ENCODE measurements around the gene MYBPHL.

Gene MYBPHL

GRCh38 chr1:109265741-109266330 lies 41.0 kb downstream of the MYBPHL start:
- DNase-seq (ENCODE audit: low read depth, low spot score), result no peak

DNA sequence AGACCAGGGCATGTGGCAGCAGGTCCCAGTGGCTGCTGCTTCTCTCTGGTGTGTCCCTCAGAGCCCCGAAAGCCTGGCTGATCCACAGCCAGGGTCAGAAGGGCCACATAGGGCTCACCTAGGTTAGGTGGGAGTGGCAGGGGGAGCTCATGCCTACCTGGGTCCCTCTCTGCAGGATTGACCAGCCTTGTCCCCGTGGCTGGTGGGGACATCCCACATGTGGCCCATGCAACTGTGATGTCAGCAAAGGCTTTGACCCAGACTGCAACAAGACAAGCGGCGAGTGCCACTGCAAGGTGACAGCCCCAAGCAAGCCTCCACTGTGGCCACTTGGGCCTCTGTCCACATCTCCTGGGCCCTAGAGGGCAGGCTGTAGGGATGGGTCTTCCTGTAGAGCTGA lies 41.8 kb downstream of the MYBPHL start:
- no peak for DNase-seq (ENCODE audit: low read depth, low spot score)

DNA sequence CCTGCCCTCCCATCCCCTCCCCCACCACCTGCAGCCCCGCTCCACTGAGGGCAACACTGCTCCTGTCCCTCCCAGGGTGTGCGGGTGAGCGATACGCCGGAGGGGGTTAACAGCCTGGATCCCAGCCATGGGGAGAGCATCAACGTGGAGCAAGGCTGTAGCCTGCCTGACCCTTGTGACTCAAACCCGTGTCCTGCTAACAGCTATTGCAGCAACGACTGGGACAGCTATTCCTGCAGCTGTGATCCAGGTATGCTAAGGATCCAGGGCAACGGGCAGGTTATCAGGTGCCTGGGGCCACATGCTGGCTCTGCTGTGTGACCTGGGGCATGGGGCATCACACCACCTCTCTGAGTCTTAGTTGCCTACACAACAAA lies 42.4 kb downstream of the MYBPHL start:
- no peak for DNase-seq (ENCODE audit: low read depth, low spot score)

GRCh38 chr1:109263597-109264378 lies 43.0 kb downstream of the MYBPHL start:
- DNase-seq (ENCODE audit: low read depth, low spot score), result peak; percentile 68

DNA sequence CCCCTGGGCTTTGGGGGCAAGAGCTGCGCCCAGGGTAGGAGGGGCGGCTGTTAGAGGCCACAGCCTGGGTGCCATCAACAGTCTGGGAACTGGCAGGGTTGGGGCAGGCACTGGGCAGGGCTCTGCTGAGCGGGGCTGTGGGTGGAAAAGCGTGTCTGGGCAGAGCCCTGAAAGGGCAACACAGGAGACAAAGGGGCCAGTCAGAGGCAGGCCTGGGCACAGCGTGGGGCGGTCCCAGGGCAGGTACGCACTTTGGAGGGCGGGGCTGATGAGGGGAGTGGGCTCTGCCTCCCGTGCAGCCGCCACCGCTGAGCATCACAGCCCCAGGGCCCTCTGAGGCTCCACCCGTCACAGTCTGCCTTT lies 43.6 kb downstream of the MYBPHL start:
- DNase-seq (ENCODE audit: low read depth, low spot score), result no peak

- no peak for DNase-seq (ENCODE audit: low read depth, low spot score)
Measured at GRCh38 chr1:109262231-109263055, 44.4 kb downstream of the MYBPHL start.

- no peak for DNase-seq (ENCODE audit: low read depth, low spot score)
Measured at GRCh38 chr1:109261578-109261977, 45.2 kb downstream of the MYBPHL start.

DNA sequence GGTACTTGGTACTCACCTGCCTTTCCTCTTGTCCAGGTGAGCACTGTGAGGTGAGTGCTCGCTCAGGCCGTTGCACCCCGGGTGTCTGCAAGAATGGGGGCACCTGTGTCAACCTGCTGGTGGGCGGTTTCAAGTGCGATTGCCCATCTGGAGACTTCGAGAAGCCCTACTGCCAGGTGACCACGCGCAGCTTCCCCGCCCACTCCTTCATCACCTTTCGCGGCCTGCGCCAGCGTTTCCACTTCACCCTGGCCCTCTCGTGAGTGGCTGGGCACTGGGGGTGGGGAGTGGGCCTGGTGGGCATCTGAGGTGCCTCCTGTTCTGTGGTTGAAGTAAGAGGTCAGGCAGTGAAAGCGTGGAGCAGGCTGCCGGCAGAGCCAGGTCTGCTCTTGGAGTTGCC lies 45.8 kb downstream of the MYBPHL start:
- no peak for DNase-seq (ENCODE audit: low read depth, low spot score)

DNA sequence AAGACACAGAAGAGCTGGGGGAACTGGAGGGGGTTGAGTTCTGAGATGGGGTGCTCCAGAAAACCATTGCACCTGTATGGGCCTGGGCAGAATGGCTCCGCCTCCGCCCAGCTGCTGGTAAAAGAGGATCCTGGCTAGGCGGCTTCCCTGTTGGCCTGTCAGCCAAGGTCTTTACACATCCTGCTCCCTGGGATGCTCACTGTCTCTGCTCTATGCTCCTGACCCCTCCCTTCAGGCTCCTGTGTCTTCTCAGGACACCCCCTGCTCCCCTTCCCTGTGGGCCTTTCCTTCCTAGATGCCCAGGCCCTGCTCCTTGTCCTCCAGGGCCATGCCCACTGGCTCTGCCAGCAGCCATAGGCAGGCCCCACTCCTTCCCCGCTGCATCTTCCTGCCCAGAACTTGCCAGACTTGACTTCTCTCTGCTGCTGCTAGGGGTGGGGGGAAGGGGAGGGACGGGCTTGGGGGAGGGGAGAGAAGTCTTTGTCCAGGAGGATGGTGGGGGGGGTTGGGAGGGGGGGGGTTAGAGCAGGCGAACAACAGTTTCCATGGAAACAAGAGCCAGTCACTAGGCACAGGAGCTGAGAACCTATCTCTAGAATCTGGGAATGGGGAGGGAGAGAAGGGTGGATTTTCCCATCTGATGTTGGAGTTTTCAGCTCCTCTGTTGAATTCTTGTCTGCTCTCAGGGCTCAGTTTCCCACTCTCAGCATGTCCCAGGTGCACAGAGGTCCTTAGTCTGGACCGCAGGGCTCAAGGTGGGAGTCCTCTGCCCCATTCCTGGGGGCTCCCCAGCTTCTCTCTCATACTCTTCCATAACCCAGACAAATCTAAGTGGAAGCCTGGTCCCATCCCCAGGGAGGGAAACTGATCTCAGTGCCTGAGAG lies 46.9 kb downstream of the MYBPHL start:
- DNase-seq (ENCODE audit: low read depth, low spot score), result no peak

- DNase-seq (ENCODE audit: low read depth, low spot score), result no peak
Measured at GRCh38 chr1:109258481-109259466, 48.0 kb downstream of the MYBPHL start.

DNA sequence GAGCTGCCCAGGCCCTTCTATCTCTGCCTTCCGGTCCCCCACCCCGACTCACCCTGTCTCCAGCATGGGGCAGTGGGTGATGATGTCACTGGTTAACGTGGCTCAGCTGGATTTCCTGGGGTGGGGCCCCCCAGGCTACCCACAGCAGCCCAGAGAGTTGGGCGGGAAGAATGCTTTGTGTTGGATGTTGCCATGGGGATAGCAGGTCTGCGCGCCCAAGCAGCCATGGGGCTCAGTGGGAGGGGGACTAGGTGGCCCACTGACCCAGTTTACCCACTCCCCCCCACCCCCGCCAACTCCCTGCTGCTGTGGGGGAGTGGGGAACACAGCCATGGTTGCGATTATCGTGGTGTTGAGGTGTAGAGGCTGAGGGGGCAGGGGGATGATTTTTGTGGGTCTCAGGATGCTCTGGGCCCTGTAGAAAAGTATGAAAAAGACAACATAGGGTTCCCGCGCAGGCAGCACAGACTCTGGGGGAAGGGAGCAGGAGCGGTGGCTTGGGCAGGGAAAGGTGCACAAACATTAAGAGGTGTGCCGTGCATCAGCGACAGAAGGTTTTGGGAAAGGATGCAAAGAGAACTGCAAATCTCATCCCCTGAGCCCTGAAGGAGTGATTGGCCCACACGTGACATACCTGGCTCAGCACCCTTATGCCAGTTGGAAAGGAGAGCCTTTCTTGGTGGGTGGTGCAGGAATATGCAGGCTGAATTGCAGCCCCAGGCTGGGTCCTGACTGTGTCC lies 49.0 kb downstream of the MYBPHL start:
- DNase-seq (ENCODE audit: low read depth, low spot score), result no peak

GRCh38 chr1:109256971-109257681 lies 49.7 kb downstream of the MYBPHL start:
- no peak for DNase-seq (ENCODE audit: low read depth, low spot score)

- DNase-seq (ENCODE audit: low read depth, low spot score), result no peak
Measured at GRCh38 chr1:109256085-109256484, 50.7 kb downstream of the MYBPHL start.

DNA sequence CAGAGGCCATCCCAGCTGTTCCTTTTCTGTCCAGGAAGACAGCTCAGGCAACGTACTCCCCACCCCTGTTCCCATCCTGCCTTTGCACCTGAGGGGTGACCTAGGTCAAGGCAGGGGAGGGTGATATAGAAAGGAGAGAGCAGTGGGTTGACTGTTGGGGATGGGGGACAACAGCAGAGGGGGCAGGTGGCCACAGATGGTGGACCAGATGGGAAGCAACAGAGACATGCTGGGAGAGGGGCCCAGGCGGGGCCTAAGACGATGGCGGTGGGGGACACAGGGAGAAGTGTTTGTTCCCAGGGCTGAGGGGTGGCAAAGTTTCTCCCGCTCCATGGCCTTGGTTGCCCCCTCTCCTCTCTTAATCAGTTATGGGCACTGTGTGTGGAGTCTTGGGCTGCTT lies 51.1 kb downstream of the MYBPHL start:
- DNase-seq (ENCODE audit: low read depth, low spot score), result no peak

GRCh38 chr1:109255097-109255651 lies 51.6 kb downstream of the MYBPHL start:
- DNase-seq (ENCODE audit: low read depth, low spot score), result no peak

DNA sequence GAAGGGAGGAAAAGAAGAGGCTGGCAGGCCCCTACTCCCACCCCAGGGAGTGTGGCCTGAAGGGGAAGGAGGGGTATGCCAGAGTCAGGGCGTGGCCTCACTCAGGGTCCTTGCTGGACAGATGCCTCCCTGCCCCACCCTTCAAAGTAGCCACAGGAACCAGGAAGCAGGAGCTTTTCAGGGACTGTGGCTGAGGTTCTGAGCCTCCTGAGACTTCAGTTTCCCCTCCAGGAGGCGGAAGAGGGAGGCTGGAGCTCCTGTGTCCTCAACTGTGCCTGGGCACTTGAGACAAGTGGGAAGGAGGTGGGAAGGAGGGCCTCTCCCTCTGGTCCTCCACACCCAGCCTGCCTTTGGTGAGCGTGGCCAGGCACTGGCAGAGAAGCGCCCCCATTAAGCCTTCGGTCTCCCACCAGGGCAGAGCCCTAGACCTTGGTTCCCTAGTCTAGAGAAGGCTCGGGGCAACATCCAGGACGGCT lies 52.2 kb downstream of the MYBPHL start:
- no peak for DNase-seq (ENCODE audit: low read depth, low spot score)

- no peak for DNase-seq (ENCODE audit: low read depth, low spot score)
Measured at GRCh38 chr1:109253803-109254620, 52.8 kb downstream of the MYBPHL start.

All from activated naive CD8-positive, alpha-beta T cell treated with anti-CD3 and anti-CD28 coated beads, Interleukin-2, amount 50 U/mL, for 16 hours (primary cell).